ENCODE measurements around the gene EHF.

GRCh38 chr11:34594603-34595002, 26.3 kb upstream of the EHF start:
- no peak for TF ChIP-seq CTCF (IDR thresholded peaks at IDR 0.05)
- TF ChIP-seq POLR2A (IDR thresholded peaks at IDR 0.05), result no peak
